ENCODE measurements around the gene KCNH1. TPM values are rescaled to one million over a fixed set of nuclear protein-coding genes. Genes with fewer than 3 reads are reported as not detected.
A peak's percentile ranks its signal among the peaks of the same experiment; 100 is the strongest.

KCNH1 gene
- total and polyA plus RNA-seq, 2 of the 4 experiments (the other 2 are of a cell fraction): 0.27 to 0.54 TPM

DNA sequence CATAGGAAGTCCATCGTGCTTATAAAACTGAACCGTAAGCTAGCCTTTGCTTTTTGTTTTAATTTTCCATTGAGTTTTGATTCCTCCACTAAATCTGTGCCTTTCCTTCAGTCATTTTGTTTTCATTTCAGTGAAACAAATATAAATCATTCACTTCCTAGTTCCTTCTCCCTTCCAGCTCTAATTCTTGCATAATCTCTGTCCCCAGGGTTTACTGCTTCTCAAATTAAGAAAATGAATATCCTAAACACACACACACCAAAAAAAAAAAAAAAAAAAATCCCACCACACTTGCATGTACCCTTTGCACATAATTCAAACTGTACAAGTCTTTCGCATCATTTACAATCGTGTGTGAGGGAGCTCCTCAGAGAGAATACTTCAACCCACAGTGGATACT is 6.8 kb downstream of the KCNH1 start:
- H3K14ac ChIP-seq (replicated peaks; ENCODE audit: low read depth, low read length): no peak overlapping the region
- TF ChIP-seq SMC3 (IDR thresholded peaks at IDR 0.05; ENCODE audit: low read depth, low read length): no peak
- no peak for TF ChIP-seq BHLHE40 (IDR thresholded peaks at IDR 0.05; ENCODE audit: low read depth, low read length)
- TF ChIP-seq, protein P1, sequence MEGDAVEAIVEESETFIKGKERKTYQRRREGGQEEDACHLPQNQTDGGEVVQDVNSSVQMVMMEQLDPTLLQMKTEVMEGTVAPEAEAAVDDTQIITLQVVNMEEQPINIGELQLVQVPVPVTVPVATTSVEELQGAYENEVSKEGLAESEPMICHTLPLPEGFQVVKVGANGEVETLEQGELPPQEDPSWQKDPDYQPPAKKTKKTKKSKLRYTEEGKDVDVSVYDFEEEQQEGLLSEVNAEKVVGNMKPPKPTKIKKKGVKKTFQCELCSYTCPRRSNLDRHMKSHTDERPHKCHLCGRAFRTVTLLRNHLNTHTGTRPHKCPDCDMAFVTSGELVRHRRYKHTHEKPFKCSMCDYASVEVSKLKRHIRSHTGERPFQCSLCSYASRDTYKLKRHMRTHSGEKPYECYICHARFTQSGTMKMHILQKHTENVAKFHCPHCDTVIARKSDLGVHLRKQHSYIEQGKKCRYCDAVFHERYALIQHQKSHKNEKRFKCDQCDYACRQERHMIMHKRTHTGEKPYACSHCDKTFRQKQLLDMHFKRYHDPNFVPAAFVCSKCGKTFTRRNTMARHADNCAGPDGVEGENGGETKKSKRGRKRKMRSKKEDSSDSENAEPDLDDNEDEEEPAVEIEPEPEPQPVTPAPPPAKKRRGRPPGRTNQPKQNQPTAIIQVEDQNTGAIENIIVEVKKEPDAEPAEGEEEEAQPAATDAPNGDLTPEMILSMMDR (conservative IDR thresholded peaks at IDR 0.05; ENCODE audit: low read depth, low read length): no peak
- TF ChIP-seq, protein P2, sequence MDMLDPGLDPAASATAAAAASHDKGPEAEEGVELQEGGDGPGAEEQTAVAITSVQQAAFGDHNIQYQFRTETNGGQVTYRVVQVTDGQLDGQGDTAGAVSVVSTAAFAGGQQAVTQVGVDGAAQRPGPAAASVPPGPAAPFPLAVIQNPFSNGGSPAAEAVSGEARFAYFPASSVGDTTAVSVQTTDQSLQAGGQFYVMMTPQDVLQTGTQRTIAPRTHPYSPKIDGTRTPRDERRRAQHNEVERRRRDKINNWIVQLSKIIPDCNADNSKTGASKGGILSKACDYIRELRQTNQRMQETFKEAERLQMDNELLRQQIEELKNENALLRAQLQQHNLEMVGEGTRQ (IDR thresholded peaks at IDR 0.05; ENCODE audit: low read depth, low read length): no peak
- no peak for TF ChIP-seq MAFK (IDR thresholded peaks at IDR 0.05; ENCODE audit: low read depth, low read length)
- TF ChIP-seq MAZ (IDR thresholded peaks at IDR 0.05; ENCODE audit: borderline replicate concordance, low read depth, low read length): no peak
- H4K91ac ChIP-seq (ENCODE audit: insufficient read depth, low read depth, low read length): no peak overlapping the region
- no peaks in the 10 kb centered on the region for H4K20me1 ChIP-seq (ENCODE audit: insufficient read depth, low read length)
- 80% methylated on average over 2 of the region's 4 CpGs; no CpG with 5 or more reads in 1 of the 2 experiments for WGBS, 2 experiments (ENCODE audit: extremely low coverage in 2 of 2, insufficient read length in 1 of 2)
- no peak overlapping the region for H2BK20ac ChIP-seq (ENCODE audit: low read depth, low read length)
- peak overlapping the region; percentile 67 for H2BK5ac ChIP-seq (ENCODE audit: low read depth, low read length, poor library complexity, severe bottlenecking)
- H4K8ac ChIP-seq (ENCODE audit: low read depth in 2 of 2, low read length in 2 of 2): no peak overlapping the region
- no peaks in the 10 kb centered on the region for H3K36me3 ChIP-seq (ENCODE audit: control insufficient read depth, insufficient read depth, low read length)
- ChIA-PET POLR2A (ENCODE audit: unreplicated experiment) (no interaction called here), CTCF (interaction anchor here (0.6 to 1.1 kb wide), 2 partner anchors 340 to 529 kb away, joined by 3 to 4 read pairs; no protein-coding TSS in a partner anchor)
- H2BK15ac ChIP-seq (ENCODE audit: low read depth, low read length): no peak overlapping the region
- H2AK9ac ChIP-seq (replicated peaks; ENCODE audit: low read depth, low read length, poor library complexity): no peak overlapping the region
- no TSS peak for BruUV-seq (replicated peaks)
- no peak overlapping the region for H2AFZ ChIP-seq (replicated peaks; ENCODE audit: low read length, poor library complexity)
- intact Hi-C loops (cut with micrococcal nuclease): no loop called here
- H3K4me1 ChIP-seq (ENCODE audit: control insufficient read depth, insufficient read depth, low read length): no peaks in the 10 kb centered on the region
- peak overlapping the region; percentile 69 for H3K4me2 ChIP-seq (ENCODE audit: low read depth, low read length)
- peak overlapping the region; percentile 37; the same call in 1 of the 2 replicates for H3K27ac ChIP-seq (ENCODE audit: insufficient read depth, low read length)
- H4K5ac ChIP-seq (ENCODE audit: low read depth, low read length): no peak overlapping the region
- no peak for ATAC-seq (ENCODE audit: low read depth)
- in situ Hi-C loops (cut with MboI; ENCODE audit: low sequenced_read_pairs): no loop called here
- H3K4me3 ChIP-seq (ENCODE audit: insufficient read depth, low read depth, low read length): no peak overlapping the region
- no peaks in the 10 kb centered on the region for H3K27me3 ChIP-seq (ENCODE audit: control insufficient read depth, insufficient read depth, low read length)
- H3K56ac ChIP-seq (ENCODE audit: extremely low read depth, insufficient read depth, low read length): no peak overlapping the region
- H3K9me1 ChIP-seq (ENCODE audit: insufficient read depth, low read length): no peaks in the 10 kb centered on the region
- H3K9ac ChIP-seq (ENCODE audit: low read depth, low read length): no peak overlapping the region
- H3K18ac ChIP-seq (ENCODE audit: low read depth, low read length): peak overlapping the region; percentile 79; the same call in 1 of the 2 replicates
- no peak overlapping the region for H3K4ac ChIP-seq (ENCODE audit: low read depth, low read length)
- no peaks in the 10 kb centered on the region for H3K9me3 ChIP-seq (ENCODE audit: control insufficient read depth, insufficient read depth, low read length)
- no peak for DNase-seq
- no peak overlapping the region for H2AK5ac ChIP-seq (ENCODE audit: low read depth, low read length)
- H2BK120ac ChIP-seq (ENCODE audit: low read depth, low read length): no peak overlapping the region
- no peak overlapping the region for H3K23ac ChIP-seq (ENCODE audit: low read depth, low read length)
- dilution Hi-C loops (cut with HindIII; ENCODE audit: low sequenced_read_pairs, unreplicated experiment): no loop called here
- H3K79me1 ChIP-seq (ENCODE audit: low read depth in 1 of 2, low read length in 2 of 2): no peaks in the 10 kb centered on the region
